Measurements from ENCODE around the gene ABTB2. TPM values are rescaled to one million over a fixed set of nuclear protein-coding genes. Genes with fewer than 3 reads are reported as not detected.

Gene ABTB2
- total and polyA plus RNA-seq, 2 of the 8 experiments (the other 6 are each of a cell fraction or from before 2014, with no cell fraction given): 7.7 to 10.2 TPM

DNA sequence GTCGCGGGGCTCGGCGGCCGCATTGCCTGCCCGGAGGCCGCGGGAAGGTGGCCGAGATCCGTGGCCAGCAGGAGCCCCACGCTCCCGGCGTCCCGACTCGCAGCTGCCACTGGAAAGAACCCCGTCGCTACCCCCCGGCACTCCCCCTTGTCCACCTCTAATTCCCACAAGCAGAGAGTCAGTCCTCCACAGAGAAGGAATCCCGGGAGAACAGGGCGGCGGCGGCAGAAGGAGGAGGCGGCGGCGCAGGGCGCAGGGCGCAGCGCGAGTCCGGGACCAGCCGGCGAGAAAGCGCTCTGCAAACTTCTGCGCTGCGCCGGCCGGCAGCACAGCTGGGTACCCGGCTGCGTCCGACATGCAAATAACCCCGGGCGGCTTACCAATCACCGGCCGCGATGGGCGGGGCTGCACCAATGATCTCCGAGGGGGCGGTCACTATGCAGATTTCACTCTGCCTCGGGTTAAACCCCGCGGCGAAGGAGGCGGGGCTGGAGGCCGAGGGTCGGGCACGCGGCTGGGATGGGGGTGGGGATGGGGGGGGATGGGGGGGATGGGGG is at the start of gene ABTB2 (continued):
- TF ChIP-seq, protein P1, sequence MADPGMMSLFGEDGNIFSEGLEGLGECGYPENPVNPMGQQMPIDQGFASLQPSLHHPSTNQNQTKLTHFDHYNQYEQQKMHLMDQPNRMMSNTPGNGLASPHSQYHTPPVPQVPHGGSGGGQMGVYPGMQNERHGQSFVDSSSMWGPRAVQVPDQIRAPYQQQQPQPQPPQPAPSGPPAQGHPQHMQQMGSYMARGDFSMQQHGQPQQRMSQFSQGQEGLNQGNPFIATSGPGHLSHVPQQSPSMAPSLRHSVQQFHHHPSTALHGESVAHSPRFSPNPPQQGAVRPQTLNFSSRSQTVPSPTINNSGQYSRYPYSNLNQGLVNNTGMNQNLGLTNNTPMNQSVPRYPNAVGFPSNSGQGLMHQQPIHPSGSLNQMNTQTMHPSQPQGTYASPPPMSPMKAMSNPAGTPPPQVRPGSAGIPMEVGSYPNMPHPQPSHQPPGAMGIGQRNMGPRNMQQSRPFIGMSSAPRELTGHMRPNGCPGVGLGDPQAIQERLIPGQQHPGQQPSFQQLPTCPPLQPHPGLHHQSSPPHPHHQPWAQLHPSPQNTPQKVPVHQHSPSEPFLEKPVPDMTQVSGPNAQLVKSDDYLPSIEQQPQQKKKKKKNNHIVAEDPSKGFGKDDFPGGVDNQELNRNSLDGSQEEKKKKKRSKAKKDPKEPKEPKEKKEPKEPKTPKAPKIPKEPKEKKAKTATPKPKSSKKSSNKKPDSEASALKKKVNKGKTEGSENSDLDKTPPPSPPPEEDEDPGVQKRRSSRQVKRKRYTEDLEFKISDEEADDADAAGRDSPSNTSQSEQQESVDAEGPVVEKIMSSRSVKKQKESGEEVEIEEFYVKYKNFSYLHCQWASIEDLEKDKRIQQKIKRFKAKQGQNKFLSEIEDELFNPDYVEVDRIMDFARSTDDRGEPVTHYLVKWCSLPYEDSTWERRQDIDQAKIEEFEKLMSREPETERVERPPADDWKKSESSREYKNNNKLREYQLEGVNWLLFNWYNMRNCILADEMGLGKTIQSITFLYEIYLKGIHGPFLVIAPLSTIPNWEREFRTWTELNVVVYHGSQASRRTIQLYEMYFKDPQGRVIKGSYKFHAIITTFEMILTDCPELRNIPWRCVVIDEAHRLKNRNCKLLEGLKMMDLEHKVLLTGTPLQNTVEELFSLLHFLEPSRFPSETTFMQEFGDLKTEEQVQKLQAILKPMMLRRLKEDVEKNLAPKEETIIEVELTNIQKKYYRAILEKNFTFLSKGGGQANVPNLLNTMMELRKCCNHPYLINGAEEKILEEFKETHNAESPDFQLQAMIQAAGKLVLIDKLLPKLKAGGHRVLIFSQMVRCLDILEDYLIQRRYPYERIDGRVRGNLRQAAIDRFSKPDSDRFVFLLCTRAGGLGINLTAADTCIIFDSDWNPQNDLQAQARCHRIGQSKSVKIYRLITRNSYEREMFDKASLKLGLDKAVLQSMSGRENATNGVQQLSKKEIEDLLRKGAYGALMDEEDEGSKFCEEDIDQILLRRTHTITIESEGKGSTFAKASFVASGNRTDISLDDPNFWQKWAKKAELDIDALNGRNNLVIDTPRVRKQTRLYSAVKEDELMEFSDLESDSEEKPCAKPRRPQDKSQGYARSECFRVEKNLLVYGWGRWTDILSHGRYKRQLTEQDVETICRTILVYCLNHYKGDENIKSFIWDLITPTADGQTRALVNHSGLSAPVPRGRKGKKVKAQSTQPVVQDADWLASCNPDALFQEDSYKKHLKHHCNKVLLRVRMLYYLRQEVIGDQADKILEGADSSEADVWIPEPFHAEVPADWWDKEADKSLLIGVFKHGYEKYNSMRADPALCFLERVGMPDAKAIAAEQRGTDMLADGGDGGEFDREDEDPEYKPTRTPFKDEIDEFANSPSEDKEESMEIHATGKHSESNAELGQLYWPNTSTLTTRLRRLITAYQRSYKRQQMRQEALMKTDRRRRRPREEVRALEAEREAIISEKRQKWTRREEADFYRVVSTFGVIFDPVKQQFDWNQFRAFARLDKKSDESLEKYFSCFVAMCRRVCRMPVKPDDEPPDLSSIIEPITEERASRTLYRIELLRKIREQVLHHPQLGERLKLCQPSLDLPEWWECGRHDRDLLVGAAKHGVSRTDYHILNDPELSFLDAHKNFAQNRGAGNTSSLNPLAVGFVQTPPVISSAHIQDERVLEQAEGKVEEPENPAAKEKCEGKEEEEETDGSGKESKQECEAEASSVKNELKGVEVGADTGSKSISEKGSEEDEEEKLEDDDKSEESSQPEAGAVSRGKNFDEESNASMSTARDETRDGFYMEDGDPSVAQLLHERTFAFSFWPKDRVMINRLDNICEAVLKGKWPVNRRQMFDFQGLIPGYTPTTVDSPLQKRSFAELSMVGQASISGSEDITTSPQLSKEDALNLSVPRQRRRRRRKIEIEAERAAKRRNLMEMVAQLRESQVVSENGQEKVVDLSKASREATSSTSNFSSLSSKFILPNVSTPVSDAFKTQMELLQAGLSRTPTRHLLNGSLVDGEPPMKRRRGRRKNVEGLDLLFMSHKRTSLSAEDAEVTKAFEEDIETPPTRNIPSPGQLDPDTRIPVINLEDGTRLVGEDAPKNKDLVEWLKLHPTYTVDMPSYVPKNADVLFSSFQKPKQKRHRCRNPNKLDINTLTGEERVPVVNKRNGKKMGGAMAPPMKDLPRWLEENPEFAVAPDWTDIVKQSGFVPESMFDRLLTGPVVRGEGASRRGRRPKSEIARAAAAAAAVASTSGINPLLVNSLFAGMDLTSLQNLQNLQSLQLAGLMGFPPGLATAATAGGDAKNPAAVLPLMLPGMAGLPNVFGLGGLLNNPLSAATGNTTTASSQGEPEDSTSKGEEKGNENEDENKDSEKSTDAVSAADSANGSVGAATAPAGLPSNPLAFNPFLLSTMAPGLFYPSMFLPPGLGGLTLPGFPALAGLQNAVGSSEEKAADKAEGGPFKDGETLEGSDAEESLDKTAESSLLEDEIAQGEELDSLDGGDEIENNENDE (IDR thresholded peaks at IDR 0.05; ENCODE audit: insufficient replicate concordance, low read length): no peak
- 0 out of 4 replicates have a peak, but pooled peaks of 1 of the 2 experiments have one; percentile 6 for TF ChIP-seq RAD21 (IDR thresholded peaks at IDR 0.05 in 1 of 2, conservative IDR thresholded peaks at IDR 0.05 in 1 of 2; ENCODE audit: low read depth in 2 of 2, low read length in 2 of 2)
- peak; percentile 24; the same call in 1 of the 2 replicates for TF ChIP-seq NRF1 (IDR thresholded peaks at IDR 0.05; ENCODE audit: low read depth, low read length)
